DOHH2 (cell line): ENCODE data around the gene ZNF503.

ENCODE experiments used
- H3F3A ChIP-seq: fragments of 200-600 bp; sonication (generic), shearing (Covaris generic); 2 replicates; pipeline ENCODE4 v1.6.0; 2016; ENCODE audit warnings: antibody characterized with exemption, mild to moderate bottlenecking; ENCODE audit not compliant: control insufficient read depth, insufficient read depth
- H3K27ac ChIP-seq: fragments of 200-600 bp; sonication (generic); 2 replicates; pipeline ENCODE4 v1.5.1; 2014; ENCODE audit warnings: low read depth, mild to moderate bottlenecking, low read length, moderate library complexity
- H3K27me3 ChIP-seq: fragments of 200-600 bp; sonication (generic); 2 replicates; pipeline ENCODE4 v1.6.1; 2014; ENCODE audit warnings: mild to moderate bottlenecking, low read length, mixed read lengths; ENCODE audit not compliant: control insufficient read depth
- H3K36me3 ChIP-seq: fragments of 200-600 bp; sonication (generic); 2 replicates; pipeline ENCODE4 v1.6.1; 2014; ENCODE audit warnings: mild to moderate bottlenecking, low read length, moderate library complexity, mixed read lengths; ENCODE audit not compliant: control insufficient read depth
- H3K4me1 ChIP-seq: fragments of 200-600 bp; sonication (generic); 2 replicates; pipeline ENCODE4 v1.6.1; 2014; ENCODE audit warnings: mild to moderate bottlenecking, low read length, mixed read lengths; ENCODE audit not compliant: control insufficient read depth
- H3K4me2 ChIP-seq: fragments of 200-600 bp; sonication (generic); 2 replicates; pipeline ENCODE4 v1.6.0; 2014; ENCODE audit warnings: mild to moderate bottlenecking, low read length, moderate library complexity
- H3K4me3 ChIP-seq: fragments of 200-600 bp; sonication (generic); 2 replicates; pipeline ENCODE4 v1.5.1; 2014; ENCODE audit warnings: mild to moderate bottlenecking, low read length, mixed read lengths
- H3K79me2 ChIP-seq: fragments of 200-600 bp; sonication (generic); 2 replicates; pipeline ENCODE4 v1.6.1; 2014; ENCODE audit warnings: mild to moderate bottlenecking, low read length, mixed read lengths; ENCODE audit not compliant: control insufficient read depth
- H3K9me2 ChIP-seq: fragments of 200-600 bp; sonication (generic); replicated peaks from 2 replicates; pipeline ENCODE4 v1.6.1; 2014; ENCODE audit warnings: mild to moderate bottlenecking, low read length, mixed read lengths; ENCODE audit not compliant: control insufficient read depth
- H3K9me3 ChIP-seq: fragments of 200-600 bp; sonication (generic); 2 replicates; pipeline ENCODE4 v1.6.1; 2014; ENCODE audit warnings: antibody characterized with exemption, low read length, mixed read lengths; ENCODE audit not compliant: control insufficient read depth, insufficient read depth
- H4K20me1 ChIP-seq: fragments of 200-600 bp; sonication (generic); 2 replicates; pipeline ENCODE4 v1.6.0; 2014; ENCODE audit warnings: low read depth, mild to moderate bottlenecking, antibody characterized with exemption, low read length, moderate library complexity; ENCODE audit not compliant: control insufficient read depth, insufficient read depth
- EZH2phosphoT487 ChIP-seq: fragments of 200-600 bp; sonication (generic); IDR thresholded peaks from 2 replicates; pipeline ENCODE4 v1.6.1; 2017; ENCODE audit warnings: borderline replicate concordance, mild to moderate bottlenecking, antibody characterized with exemption, low read length, moderate library complexity, mixed read lengths
- TF ChIP-seq, protein P1 (sequence below): fragments of 200-600 bp; sonication (generic); IDR thresholded peaks from one replicate; pipeline ENCODE4 v1.5.1; 2014; ENCODE audit warnings: antibody characterized with exemption, mild to moderate bottlenecking, low read depth, low read length; ENCODE audit not compliant: poor library complexity, severe bottlenecking

ZNF503 gene

DNA sequence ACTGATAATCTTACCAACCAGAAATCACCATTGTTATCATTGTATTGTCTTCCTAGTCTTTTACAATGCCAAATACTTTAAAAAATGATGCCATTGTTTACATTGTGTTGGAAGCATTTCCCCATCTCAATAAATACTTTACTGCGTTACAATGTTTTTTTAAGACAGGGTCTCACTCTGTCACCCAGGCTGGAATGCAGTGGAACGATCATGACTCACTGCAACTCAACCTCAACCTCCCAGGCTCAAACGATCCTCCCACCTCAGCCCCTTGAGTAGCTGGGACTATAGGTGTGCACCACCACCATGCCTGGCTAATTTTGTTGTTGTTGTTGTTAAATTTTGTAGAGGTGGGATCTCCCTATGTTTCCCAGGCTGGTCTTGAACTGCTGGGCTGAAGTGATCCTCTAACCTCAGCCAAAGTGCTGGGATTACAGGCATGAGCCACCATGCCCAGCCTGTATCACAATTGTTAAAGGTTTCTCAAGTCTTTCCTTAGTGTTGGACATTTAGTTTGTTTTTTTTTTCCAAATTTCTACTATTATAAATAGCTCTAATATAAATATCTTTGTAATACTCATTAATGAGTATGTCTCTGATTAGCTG, 43.3 kb upstream of the ZNF503 start:
- Histone ChIP-seq H3K9me3 (no peaks in the 10 kb centered on the region), H3K79me2 (no peaks in the 10 kb centered on the region), H4K20me1 (no peaks in the 10 kb centered on the region), H3K9me2 (no peaks in the 10 kb centered on the region), H3K27ac (no peak overlapping the region), H3K4me2 (no peak overlapping the region), H3K27me3 (no peaks in the 10 kb centered on the region), H3K4me1 (no peaks in the 10 kb centered on the region), H3F3A (no peaks in the 10 kb centered on the region), H3K36me3 (no peaks in the 10 kb centered on the region), H3K4me3 (no peak overlapping the region)
- TF ChIP-seq, protein P1, sequence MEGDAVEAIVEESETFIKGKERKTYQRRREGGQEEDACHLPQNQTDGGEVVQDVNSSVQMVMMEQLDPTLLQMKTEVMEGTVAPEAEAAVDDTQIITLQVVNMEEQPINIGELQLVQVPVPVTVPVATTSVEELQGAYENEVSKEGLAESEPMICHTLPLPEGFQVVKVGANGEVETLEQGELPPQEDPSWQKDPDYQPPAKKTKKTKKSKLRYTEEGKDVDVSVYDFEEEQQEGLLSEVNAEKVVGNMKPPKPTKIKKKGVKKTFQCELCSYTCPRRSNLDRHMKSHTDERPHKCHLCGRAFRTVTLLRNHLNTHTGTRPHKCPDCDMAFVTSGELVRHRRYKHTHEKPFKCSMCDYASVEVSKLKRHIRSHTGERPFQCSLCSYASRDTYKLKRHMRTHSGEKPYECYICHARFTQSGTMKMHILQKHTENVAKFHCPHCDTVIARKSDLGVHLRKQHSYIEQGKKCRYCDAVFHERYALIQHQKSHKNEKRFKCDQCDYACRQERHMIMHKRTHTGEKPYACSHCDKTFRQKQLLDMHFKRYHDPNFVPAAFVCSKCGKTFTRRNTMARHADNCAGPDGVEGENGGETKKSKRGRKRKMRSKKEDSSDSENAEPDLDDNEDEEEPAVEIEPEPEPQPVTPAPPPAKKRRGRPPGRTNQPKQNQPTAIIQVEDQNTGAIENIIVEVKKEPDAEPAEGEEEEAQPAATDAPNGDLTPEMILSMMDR: no peak
- TF ChIP-seq EZH2phosphoT487: no peak

DNA sequence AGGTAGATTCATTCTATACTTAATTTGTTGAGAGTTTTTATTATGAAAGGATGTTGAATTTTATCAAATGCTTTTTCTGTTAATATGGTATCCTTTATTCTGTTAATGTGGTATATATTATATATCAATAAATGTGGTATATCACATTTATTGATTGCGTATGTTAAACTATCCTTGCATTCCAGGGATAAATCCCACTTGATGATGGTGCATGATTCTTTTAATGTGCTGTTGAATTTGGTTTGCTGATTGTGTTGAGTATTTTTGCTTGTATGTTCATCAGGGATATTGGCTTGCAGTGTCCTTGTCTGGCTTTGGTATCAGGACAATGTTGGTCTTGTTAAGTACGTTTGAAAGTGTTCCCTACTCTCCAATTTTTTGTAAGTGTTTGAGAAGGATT, 41.8 kb upstream of the ZNF503 start:
- no peaks in the 10 kb centered on the region for H3K27me3 ChIP-seq
- no peak for TF ChIP-seq EZH2phosphoT487
- TF ChIP-seq, protein P1: no peak
- no peaks in the 10 kb centered on the region for H3F3A ChIP-seq
- no peak overlapping the region for H3K27ac ChIP-seq
- no peaks in the 10 kb centered on the region for H3K36me3 ChIP-seq
- no peaks in the 10 kb centered on the region for H3K9me2 ChIP-seq
- no peak overlapping the region for H3K4me3 ChIP-seq
- H3K4me2 ChIP-seq: no peak overlapping the region
- no peaks in the 10 kb centered on the region for H3K4me1 ChIP-seq
- H4K20me1 ChIP-seq: no peaks in the 10 kb centered on the region
- no peaks in the 10 kb centered on the region for H3K9me3 ChIP-seq
- H3K79me2 ChIP-seq: no peaks in the 10 kb centered on the region

DNA sequence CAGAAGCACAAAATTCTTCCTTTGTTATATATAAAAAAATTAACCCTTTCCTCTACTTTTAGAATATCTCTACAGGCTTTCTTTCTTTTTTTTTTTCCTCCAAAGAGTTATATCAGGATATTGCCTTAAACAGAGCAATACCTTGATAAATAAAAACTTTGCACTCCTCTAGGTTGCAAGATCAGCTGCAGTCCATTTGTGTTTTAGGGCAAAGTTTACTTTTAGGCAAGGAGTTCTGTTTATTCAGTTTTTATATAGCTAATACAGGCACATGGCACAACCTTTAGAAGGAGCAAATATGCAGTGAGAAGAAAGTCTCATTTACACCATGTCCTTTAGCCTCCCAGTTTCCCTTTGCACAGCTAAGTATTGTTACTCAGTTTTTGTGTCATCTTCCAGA, 40.1 kb upstream of the ZNF503 start:
- Histone ChIP-seq H3K4me3 (no peak overlapping the region), H3K36me3 (no peaks in the 10 kb centered on the region), H3K9me2 (no peaks in the 10 kb centered on the region), H3F3A (no peaks in the 10 kb centered on the region), H4K20me1 (no peaks in the 10 kb centered on the region), H3K4me1 (no peaks in the 10 kb centered on the region), H3K4me2 (no peak overlapping the region), H3K27me3 (no peaks in the 10 kb centered on the region), H3K9me3 (no peaks in the 10 kb centered on the region), H3K27ac (no peak overlapping the region), H3K79me2 (no peaks in the 10 kb centered on the region)
- TF ChIP-seq EZH2phosphoT487: no peak
- TF ChIP-seq, protein P1: no peak
